IPS DF 4.7 (cell line): Measurements from ENCODE around the gene COG4.
"Not testable (repeated sequence)": the region's sequence is repeated elsewhere in the genome, so short reads cannot be mapped to it uniquely, and the experiment has no call there.

Experiments used
- DNase-seq: peaks from one replicate; pipeline ENCODE4 v3.0.0-alpha.2; 2013; ENCODE audit warnings: low spot score; ENCODE audit errors: extremely low read depth

Gene COG4

DNA sequence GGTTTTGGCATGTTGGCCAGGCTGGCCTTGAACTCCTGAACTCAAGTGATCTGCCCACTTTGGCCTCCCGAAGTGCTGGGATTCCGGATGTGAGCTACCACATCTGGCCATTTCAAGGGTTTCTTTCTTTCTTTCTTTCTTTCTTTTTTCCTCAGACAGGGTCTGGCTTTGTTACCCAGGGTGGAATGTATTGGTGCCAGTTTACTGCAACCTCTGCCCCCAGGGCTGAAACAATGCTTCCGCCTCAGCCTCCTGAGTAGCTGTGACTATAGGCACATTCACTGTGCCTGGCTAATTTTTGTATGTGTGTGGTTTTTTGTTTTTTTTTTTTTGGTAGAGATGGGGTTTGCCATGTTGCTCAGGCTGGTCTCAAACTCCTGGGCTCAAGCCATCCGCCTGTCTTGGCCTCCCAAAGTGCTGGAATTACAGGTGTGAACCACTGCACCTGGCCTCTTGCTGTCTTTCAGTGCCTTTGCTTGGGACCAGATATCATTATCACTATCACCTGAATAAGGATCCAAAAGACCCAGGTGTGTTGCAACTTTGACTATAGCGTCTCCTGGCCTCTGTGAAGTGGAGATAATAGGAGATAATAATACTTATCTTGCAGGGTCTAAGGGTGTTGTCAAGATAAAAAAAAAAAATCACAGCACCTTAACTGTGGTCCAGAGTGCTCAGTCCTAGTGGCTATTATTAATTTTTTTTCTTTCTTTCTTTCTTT, 65.7 kb downstream of the COG4 start:
- no peak for DNase-seq

DNA sequence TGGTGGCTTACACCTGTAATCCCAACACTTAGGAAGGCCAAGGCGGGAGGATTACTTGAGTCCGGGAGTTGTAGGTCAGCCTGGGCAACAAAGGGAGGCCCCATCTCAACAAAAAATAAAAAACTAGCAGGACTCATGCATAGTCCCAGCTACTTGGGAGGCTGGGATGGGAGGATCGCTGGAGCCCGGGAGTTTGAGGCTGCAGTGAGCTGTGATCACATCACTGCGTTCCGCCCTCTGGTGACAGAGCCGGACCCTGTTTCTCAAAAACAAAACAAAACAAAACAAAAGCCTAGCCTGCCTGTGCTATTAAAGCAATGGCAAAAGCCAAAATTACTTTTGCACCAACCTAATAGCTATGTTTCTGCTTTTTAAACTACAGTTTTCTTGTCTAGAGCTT, 67.4 kb downstream of the COG4 start:
- no peak for DNase-seq

GRCh38 chr16:70454222-70455034, 68.9 kb downstream of the COG4 start, which contains the start of gene FCSK:
Gene FCSK (plus strand): TSS chr16:70454595. CDS start chr16:70463191, 8,596 bp downstream.
- DNase-seq, result no peak

GRCh38 chr16:70453892-70454221, 69.5 kb downstream of the COG4 start:
- DNase-seq, result no peak

GRCh38 chr16:70453117-70453891, 70.0 kb downstream of the COG4 start:
- DNase-seq, result no peak

- not testable (repeated sequence) for DNase-seq
Measured at GRCh38 chr16:70451004-70451340, 72.4 kb downstream of the COG4 start.

- DNase-seq, result not testable (repeated sequence)
Measured at GRCh38 chr16:70450142-70451003, 73.0 kb downstream of the COG4 start.

DNA sequence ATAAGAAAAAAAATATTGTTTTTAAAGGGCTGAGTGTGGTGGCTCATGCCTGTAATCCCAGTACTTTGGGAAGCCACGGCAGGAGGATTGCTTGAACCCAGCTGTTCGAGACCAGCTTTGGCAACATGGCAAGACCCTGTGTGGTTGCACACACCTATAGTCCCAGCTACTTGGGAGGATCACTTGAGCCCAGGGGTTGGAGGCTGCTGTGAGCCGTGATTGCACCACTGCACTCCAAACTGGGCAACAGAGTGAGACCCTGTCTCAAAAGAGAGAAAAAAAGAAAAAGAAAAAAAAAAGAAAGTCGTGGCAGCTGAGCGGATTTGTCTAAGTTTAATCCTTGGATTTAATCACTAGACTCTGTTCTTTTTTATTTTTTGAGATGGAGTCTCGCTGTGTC, 75.3 kb downstream of the COG4 start:
- no peak for DNase-seq

DNA sequence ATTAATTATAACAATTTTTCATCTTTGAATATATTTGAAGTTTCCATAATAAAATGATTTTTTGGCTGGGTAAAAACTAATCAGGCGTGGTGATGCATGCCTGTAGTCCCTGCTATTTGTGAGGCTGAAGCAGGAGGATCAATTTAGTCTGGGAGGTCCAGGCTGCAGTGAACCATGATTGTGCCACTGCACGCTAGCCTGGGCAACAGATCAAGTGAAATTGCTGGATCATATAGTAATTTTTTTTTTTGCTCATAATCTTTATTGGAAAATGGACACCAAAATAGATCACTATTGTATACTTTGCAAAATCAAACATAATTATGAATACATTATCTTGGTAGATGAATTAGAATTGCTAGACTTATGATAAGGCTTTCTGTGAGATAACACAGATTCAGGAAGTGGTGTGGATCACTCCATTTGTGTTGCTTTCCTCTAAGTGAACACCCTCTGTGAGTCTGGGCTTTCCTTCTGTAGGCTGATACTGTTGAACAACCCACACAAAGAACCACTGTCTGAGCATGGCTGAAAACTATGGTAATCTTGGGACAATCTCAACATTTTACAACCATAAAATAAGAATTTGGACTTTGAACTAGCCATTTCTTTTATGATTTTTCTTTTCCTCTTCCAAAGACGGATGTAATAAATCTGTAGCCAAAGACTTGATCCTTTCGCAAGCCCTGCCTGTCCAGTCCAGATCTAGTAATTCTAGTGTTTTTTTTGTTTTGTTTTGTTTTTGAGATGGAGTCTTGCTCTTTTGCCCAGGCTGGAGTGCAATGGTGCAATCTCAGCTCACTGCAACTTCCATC, 78.9 kb downstream of the COG4 start:
- DNase-seq, result no peak

DNA sequence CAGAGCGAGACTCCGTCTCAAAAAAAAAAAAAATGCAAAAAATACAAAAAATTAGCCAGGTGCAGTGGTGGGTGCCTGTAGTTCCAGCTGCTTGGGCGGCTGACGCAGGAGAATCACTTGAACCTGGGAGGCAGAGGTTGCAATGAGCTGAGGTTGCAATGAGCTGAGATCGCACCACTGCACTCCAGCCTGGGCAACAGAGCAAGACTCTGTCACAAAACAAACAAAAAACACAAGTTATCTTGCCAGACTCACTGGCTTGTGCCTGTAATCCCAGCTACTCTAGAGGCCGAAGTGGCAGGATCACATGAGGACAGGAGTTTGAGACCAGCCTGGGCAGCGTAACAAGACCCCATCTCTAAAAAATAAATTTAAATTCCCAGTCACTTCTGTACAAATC, 81.0 kb downstream of the COG4 start:
- DNase-seq, result no peak

DNA sequence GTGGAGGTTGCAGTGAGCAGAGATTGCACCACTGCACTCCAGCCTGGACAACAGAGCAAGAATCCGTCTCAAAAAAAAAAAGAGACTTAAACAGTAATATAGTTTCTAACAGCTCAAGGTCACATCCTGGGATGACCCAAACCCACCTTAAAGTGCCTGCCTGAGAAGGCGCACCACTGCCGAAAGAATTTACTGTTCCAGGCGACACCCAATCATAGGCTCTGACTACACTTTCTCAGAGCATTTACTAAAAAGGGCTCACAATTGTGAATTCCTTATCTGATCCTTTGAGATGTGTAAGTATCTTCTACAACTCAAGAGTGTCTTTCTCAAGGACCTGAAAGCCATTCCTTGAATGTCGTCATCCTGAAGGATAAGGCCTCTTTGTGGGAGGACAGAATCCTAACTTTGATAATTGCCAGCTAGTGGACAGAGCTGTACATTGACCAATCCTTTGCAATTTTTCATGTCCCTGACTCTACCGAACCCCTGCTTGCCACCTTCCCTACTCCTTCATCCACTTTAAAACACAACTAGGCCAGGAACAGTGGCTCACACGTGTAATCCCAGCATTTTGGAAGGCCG, 81.9 kb downstream of the COG4 start:
- DNase-seq, result no peak

GRCh38 chr16:70440009-70440692, 83.2 kb downstream of the COG4 start:
- no peak for DNase-seq

DNA sequence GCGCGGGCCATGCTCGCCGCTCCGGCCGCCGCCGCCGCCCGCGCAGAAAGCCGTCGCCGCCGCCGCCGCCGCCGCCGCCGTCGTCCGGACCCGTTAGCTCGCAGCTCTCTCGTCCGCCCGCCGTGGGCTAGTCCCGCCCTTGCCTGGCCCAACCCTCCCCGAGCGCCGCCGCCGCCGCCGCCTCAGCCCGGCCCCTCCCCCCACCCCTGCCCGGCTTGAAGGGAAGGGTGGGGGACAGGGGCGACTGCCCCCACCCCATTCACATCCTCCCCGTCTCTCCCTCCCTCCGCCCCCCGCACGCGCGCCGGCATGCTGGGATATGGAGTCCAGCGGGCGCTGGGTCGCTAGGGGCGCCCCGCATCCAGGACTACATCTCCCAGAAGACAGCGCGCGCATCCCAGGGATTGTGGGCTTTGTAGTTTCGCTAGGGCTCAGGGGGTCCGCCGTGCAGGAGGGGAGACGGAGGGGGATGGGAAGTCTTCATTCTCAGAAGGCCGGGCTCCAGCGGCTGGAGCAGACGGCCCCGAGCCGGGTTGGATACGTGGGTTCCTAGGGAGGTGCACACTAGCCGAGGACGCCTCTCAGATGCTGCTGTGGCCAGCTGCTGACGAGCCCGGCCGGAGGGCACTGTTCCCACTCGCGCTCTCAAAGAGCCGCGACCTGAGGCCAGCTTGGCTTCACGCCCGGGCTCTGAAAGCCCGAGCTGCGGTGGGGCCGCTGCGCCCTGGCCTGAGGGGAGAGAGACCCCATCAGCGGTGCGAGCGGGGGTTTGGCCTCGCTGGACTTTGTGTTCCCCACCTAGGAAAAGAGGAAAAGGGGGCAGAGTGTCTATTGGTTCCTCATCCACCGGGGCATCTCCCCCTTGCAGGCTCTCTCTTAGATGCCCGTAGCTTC, 84.1 kb downstream of the COG4 start, which contains the start of gene ST3GAL2:
Gene ST3GAL2, minus strand, starts transcription at position 132 of the 894 bp plus-strand sequence. CDS start 40,570 bp downstream, outside the sequence.
- no peak for DNase-seq

- DNase-seq, result no peak
Measured at GRCh38 chr16:70438585-70438968, 84.8 kb downstream of the COG4 start.

- DNase-seq, result no peak
Measured at GRCh38 chr16:70437582-70438557, 85.5 kb downstream of the COG4 start.

- DNase-seq, result no peak
Measured at GRCh38 chr16:70437017-70437581, 86.3 kb downstream of the COG4 start.
